Caco-2 (cell line): Measurements from ENCODE around the gene EIF4E2. TPM values are rescaled to one million over a fixed set of nuclear protein-coding genes. Genes with fewer than 3 reads are reported as not detected.

Experiments used
- BruUV-seq: library from RNA; stranded (reverse); fragments of 400-500 nt; replicated peaks from 2 replicates; lab custom pipeline; 2021; lab: Mats Ljungman, UMichigan
- CTCF ChIA-PET: fragments of 300-600 bp; sonication (Branson Sonifier 250); formaldehyde crosslinking; loops from one replicate; lab custom pipeline; 2022; ENCODE audit warnings: antibody characterized with exemption; lab: Charles Lee
- POLR2A ChIA-PET: fragments of 300-600 bp; sonication (Branson Sonifier 250); formaldehyde crosslinking; loops from one replicate; lab custom pipeline; 2022; ENCODE audit warnings: antibody characterized with exemption; lab: Charles Lee
- DNase-seq, 2 experiments: peaks; one replicate each; pipeline versions ENCODE4 v3.0.0 to v3.0.0-alpha.2; 2020 to 2022
- H3K27me3 ChIP-seq: replicated peaks from 2 replicates; pipeline ENCODE4 v1.6.0; 2011; ENCODE audit warnings: low read length; ENCODE audit not compliant: control insufficient read depth, insufficient read depth
- H3K36me3 ChIP-seq: 2 replicates; pipeline ENCODE4 v1.5.1; 2011; ENCODE audit warnings: low read length; ENCODE audit not compliant: control insufficient read depth, insufficient read depth
- H3K4me1 ChIP-seq: fragments of 250-450 bp; sonication (Bioruptor Pico); 2 replicates; pipeline ENCODE4 v1.5.1; 2020; ENCODE audit warnings: mild to moderate bottlenecking
- H3K4me3 ChIP-seq: 2 replicates; pipeline ENCODE4 v1.5.1; 2011; ENCODE audit warnings: low read depth, mild to moderate bottlenecking, control low read depth, low read length
- H3K9me3 ChIP-seq: fragments of 250-450 bp; sonication (Bioruptor Pico); 2 replicates; pipeline ENCODE4 v1.5.1; 2020; ENCODE audit warnings: mild to moderate bottlenecking, moderate library complexity
- H3K27ac Mint-ChIP-seq: one replicate; pipeline ENCODE4 v1.8.0; 2022; ENCODE audit warnings: mixed read lengths; ENCODE audit not compliant: unreplicated experiment
- H3K27me3 Mint-ChIP-seq: one replicate; pipeline ENCODE4 v1.8.0; 2022; ENCODE audit warnings: mixed read lengths; ENCODE audit not compliant: insufficient read depth, unreplicated experiment
- H3K36me3 Mint-ChIP-seq: one replicate; pipeline ENCODE4 v1.8.0; 2022; ENCODE audit warnings: mild to moderate bottlenecking, mixed read lengths; ENCODE audit not compliant: insufficient read depth, unreplicated experiment
- H3K4me1 Mint-ChIP-seq: one replicate; pipeline ENCODE4 v1.8.0; 2022; ENCODE audit warnings: low read depth, mixed read lengths; ENCODE audit not compliant: unreplicated experiment
- H3K4me3 Mint-ChIP-seq: one replicate; pipeline ENCODE4 v1.8.0; 2022; ENCODE audit warnings: mild to moderate bottlenecking, moderate library complexity, mixed read lengths; ENCODE audit not compliant: unreplicated experiment
- H3K9me3 Mint-ChIP-seq: one replicate; pipeline ENCODE4 v1.8.0; 2022; ENCODE audit warnings: mixed read lengths; ENCODE audit not compliant: unreplicated experiment
- CTCF ChIP-seq, 2 experiments: fragments of 200-600 bp in 1 of 2; IDR thresholded peaks; 1 replicate in 1 of 2; 2 replicates in 1 of 2; pipeline versions ENCODE4 v1.5.1 to v1.8.0; 2011 to 2022; ENCODE audit warnings: antibody characterized with exemption in 1 of 2, control low read depth in 1 of 2, inconsistent platforms in 1 of 2, low read depth in 1 of 2, low read length in 1 of 2, mild to moderate bottlenecking in 1 of 2, moderate library complexity in 1 of 2; ENCODE audit not compliant: insufficient read depth in 1 of 2, severe bottlenecking in 1 of 2, unreplicated experiment in 1 of 2
- intact Hi-C: fragments of 100-400 bp; cut with micrococcal nuclease; formaldehyde crosslinking; loops from one replicate; pipeline ENCODE4 v1.10.0; 2022; ENCODE audit not compliant: unreplicated experiment
- total RNA-seq: library from RNA; stranded (reverse); gene quantifications from 2 replicates; pipeline ENCODE4 v1.2.3, GENCODE V29; 2022

The EIF4E2 gene
- total RNA-seq, 1 experiment from 2014 or later: 57.2 TPM

DNA sequence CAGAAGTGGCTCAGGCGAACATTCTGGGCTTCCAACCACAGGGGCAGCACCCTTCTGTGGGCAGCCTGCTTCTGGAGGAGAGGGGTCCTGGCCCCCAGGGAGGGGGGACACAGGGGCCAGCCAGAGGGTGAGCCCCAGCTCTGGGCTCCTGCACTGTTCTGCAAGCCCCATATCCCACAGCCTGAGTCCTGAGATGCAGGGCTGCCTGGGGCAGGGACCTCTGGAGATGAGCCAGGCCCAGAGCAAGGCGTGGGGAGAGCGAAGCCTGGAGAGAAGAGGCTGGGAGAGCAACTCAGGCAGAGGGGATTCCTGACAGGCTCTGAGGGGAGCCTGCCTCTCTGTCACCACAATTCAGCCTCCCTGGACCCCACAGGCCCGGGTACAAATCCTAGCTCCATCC lies 43.8 kb upstream of the EIF4E2 start:
- H3K36me3 ChIP-seq: no peaks in the 10 kb centered on the region
- BruUV-seq: no TSS peak
- Mint-ChIP-seq H3K27me3 (no peaks in the 10 kb centered on the region), H3K4me1 (no peaks in the 10 kb centered on the region), H3K4me3 (no peak overlapping the region), H3K9me3 (no peaks in the 10 kb centered on the region), H3K27ac (no peak overlapping the region), H3K36me3 (no peaks in the 10 kb centered on the region)
- no peaks in the 10 kb centered on the region for H3K9me3 ChIP-seq
- no peak for DNase-seq
- no peaks in the 10 kb centered on the region for H3K4me1 ChIP-seq
- ChIA-PET POLR2A (no interaction called here), CTCF (no interaction called here)
- H3K4me3 ChIP-seq: no peak overlapping the region
- TF ChIP-seq CTCF (IDR thresholded peaks at IDR 0.05; ENCODE audit: insufficient read depth in 1 of 2, low read depth in 1 of 2, low read length in 1 of 2, severe bottlenecking in 1 of 2, unreplicated experiment in 1 of 2): no peak
- intact Hi-C loops: no loop called here
- no peaks in the 10 kb centered on the region for H3K27me3 ChIP-seq

DNA sequence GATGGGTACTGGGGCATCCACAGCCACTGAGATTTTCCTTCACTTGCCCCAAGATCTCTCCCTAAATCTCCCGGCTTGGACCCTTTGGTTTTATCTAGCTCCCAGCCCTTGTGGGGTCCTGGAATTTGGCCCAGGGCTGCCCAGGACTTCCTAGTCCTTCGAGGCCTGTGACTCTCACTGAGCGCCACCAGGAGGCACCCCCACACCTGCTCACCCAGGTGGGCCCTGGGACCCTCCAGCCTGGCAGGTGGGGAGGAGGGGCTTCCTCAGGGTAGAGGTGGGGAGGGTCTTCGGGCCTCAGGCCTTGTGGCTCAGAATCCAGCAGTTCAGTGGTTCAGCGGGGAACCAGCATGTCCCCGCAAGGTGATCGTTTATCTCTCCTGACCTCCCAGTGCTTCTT lies 42.2 kb upstream of the EIF4E2 start:
- intact Hi-C loops: no loop called here
- Histone ChIP-seq H3K4me1 (no peaks in the 10 kb centered on the region), H3K4me3 (no peak overlapping the region), H3K36me3 (no peaks in the 10 kb centered on the region), H3K9me3 (no peaks in the 10 kb centered on the region), H3K27me3 (no peaks in the 10 kb centered on the region)
- ChIA-PET POLR2A (no interaction called here), CTCF (no interaction called here)
- BruUV-seq: no TSS peak
- no peak overlapping the region for H3K27ac Mint-ChIP-seq
- H3K36me3 Mint-ChIP-seq: no peaks in the 10 kb centered on the region
- no peaks in the 10 kb centered on the region for H3K4me1 Mint-ChIP-seq
- no peaks in the 10 kb centered on the region for H3K9me3 Mint-ChIP-seq
- DNase-seq: no peak
- peak in 1 of 2 experiments; percentile 11 for TF ChIP-seq CTCF (IDR thresholded peaks at IDR 0.05; ENCODE audit: insufficient read depth in 1 of 2, low read depth in 1 of 2, low read length in 1 of 2, severe bottlenecking in 1 of 2, unreplicated experiment in 1 of 2)
- no peaks in the 10 kb centered on the region for H3K27me3 Mint-ChIP-seq
- no peak overlapping the region for H3K4me3 Mint-ChIP-seq

DNA sequence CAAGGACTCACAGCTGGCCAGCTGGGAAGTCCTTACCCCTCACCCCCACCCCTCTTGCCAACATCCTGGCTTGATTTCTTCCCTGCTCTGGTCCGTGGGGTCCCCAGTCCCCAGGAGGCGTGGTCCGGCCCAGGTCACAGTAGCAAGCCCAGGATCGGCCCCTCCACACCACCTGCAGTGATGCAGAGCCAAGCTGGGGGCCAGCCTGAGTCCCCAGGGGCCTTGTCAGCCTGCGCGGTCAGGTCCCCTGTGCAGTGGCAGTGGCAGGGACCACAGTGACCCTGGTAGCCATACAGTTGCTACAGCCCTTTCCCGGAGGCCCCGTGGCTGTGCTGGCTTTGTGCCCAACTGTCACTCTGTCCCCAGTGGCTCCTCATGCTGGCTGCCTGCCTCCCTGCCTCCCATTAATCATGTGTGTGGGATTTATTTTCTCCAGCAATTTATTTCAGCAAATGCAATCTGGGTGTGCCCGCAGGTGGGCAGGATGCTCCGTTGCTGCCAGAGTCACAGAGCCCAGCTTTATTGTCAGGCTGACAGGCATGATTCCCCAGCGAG lies 39.1 kb upstream of the EIF4E2 start:
- CTCF ChIA-PET: no interaction called here
- intact Hi-C loops: no loop called here
- no peak for DNase-seq

More for the DNA sequence above, 39.1 kb upstream of the EIF4E2 start:
- Histone ChIP-seq H3K4me3 (no peak overlapping the region), H3K27me3 (no peaks in the 10 kb centered on the region), H3K4me1 (peaks cover 8% of the 10 kb centered on the region), H3K9me3 (no peaks in the 10 kb centered on the region), H3K36me3 (no peaks in the 10 kb centered on the region)
- POLR2A ChIA-PET: no interaction called here
- Mint-ChIP-seq H3K27me3 (no peaks in the 10 kb centered on the region), H3K4me3 (no peak overlapping the region), H3K9me3 (no peaks in the 10 kb centered on the region), H3K27ac (no peak overlapping the region), H3K36me3 (no peaks in the 10 kb centered on the region), H3K4me1 (peaks cover 10% of the 10 kb centered on the region)
- TF ChIP-seq CTCF (IDR thresholded peaks at IDR 0.05; ENCODE audit: insufficient read depth in 1 of 2, low read depth in 1 of 2, low read length in 1 of 2, severe bottlenecking in 1 of 2, unreplicated experiment in 1 of 2): no peak
- no TSS peak for BruUV-seq
